Measurements from ENCODE around the gene CEBPZOS. TPM values are rescaled to one million over a fixed set of nuclear protein-coding genes. Genes with fewer than 3 reads are reported as not detected.
A peak's percentile ranks its signal among the peaks of the same experiment; 100 is the strongest.

The CEBPZOS gene
- total RNA-seq (10 to 100 TPM; 42.3 to 45.4 TPM), polyA plus RNA-seq (10 to 100 TPM; 43.0 to 44.5 (median 43.8) TPM), total RNA-seq (9.8 to 29.0 (median 21.1) reads per million in 6 experiments)

DNA sequence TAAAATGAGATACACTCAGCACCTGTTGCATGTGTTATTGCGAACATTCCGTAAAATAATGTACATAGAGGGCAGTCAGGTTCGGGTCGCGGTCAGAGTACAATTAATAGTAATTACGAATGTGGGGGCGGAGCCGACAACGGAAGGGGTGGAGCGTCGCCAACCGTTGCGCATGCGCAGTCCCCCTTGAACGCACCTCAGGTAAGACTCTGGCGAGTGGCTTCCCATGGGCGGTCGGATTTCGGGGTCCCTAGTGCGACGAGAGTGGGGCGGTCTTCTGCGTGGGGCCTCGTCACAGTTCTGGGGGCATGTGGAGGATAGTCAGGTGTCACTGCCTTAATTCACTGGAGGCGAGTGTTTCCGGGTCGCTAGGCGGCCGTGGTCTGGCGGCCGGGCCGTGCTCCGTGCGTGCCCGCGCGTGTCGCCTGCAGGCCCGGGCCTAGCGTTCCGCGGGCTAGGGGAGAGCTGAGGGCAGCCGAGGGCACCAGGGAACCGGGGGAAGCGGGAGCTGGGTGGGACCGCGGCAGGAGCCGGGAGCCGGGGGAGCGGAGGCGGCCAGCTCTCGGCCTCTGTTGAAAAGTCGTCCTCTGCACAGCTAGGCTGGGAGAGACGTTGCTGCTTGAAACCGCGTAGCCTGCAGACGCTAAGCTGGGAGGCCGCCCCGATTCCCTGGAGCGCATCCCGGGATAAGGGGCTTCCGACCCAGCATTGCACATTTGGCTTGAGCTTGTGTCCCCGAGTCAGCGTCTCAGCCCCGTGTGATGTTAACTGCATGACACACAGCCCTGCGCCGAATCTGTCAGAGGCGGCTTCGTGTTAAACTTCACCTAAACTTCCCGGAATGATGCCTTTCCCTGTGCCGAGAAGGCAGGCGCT is at the start of gene CEBPZOS:
CEBPZOS (plus strand) TSS at position 177 of the 876 bp plus-strand sequence. CDS start 3,209 bp downstream, outside the sequence.
- peak; percentile 90 to 95 for ATAC-seq
- peaks cover 13 to 35% (median 26%) of the 10 kb centered on the region in 4 donors for H3K4me1 Mint-ChIP-seq
- H3K27ac Mint-ChIP-seq: peak within 1 kb of the TSS; percentile 96 to 100 (median 98)
- H3K36me3 Mint-ChIP-seq: peaks cover 0 to 14% (median 13%) of the 10 kb centered on the region in 3 donors
- no peaks in the 10 kb centered on the region for H3K27me3 Mint-ChIP-seq
- H3K9me3 Mint-ChIP-seq: peaks cover 0 to 3% (median 0%) of the 10 kb centered on the region in 9 donors
- H3K4me3 Mint-ChIP-seq: peak within 1 kb of the TSS; percentile 92 to 100 (median 98)
- DNase-seq: peak; percentile 87 to 96 (median 90)
- POLR2A ChIA-PET: interaction anchor here (0.6 to 3.4 kb wide), 8 partner anchors 27 to 476 kb away, joined by 3 to 17 read pairs (median 4); partner anchors contain the start of genes CEBPZ, EIF2AK2, NDUFAF7 and PRKD3

- DNase-seq (no peak), ATAC-seq (no peak)
- peaks cover 16 to 37% (median 28%) of the 10 kb centered on the region in 4 donors for H3K4me1 Mint-ChIP-seq
- peaks cover 0 to 3% (median 0%) of the 10 kb centered on the region in 9 donors for H3K9me3 Mint-ChIP-seq
- no peaks in the 10 kb centered on the region for H3K27me3 Mint-ChIP-seq
- POLR2A ChIA-PET: interaction anchor here (0.6 to 1.5 kb wide), 2 partner anchors 9 to 312 kb away, joined by 3 to 4 read pairs; no protein-coding TSS in a partner anchor
- peak overlapping the region in 2 of 10 donors; percentile 3 to 60 for H3K27ac Mint-ChIP-seq
- H3K4me3 Mint-ChIP-seq: no peak overlapping the region
- peaks cover 7 to 69% (median 30%) of the 10 kb centered on the region in 3 donors for H3K36me3 Mint-ChIP-seq
Measured at GRCh38 chr2:37148325-37148724, 48.0 kb upstream of the CEBPZOS start.

GRCh38 chr2:37149626-37150322 is 46.5 kb upstream of the CEBPZOS start:
- peaks cover 0 to 3% (median 0%) of the 10 kb centered on the region in 9 donors for H3K9me3 Mint-ChIP-seq

GRCh38 chr2:37153224-37153623 is 43.1 kb upstream of the CEBPZOS start:
- Mint-ChIP-seq H3K4me1 (peaks cover 36 to 78% (median 63%) of the 10 kb centered on the region in 4 donors), H3K27ac (peak overlapping the region in 2 of 10 donors; percentile 33 to 98), H3K4me3 (peak overlapping the region in 1 of 10 donors; percentile 34), H3K36me3 (peaks cover 13 to 41% (median 28%) of the 10 kb centered on the region in 3 donors), H3K27me3 (no peaks in the 10 kb centered on the region), H3K9me3 (peaks cover 0 to 3% (median 0%) of the 10 kb centered on the region in 9 donors)
- DNase-seq (no peak), ATAC-seq (no peak)
- POLR2A ChIA-PET: no interaction called here

More at GRCh38 chr2:37149626-37150322, 46.5 kb upstream of the CEBPZOS start:
- ATAC-seq: no peak
- no peak for DNase-seq
- Mint-ChIP-seq H3K27ac (peak overlapping the region in 7 of 10 donors; percentile 1 to 72 (median 36)), H3K27me3 (no peaks in the 10 kb centered on the region), H3K4me3 (peak overlapping the region in 2 of 10 donors; percentile 6 to 53), H3K36me3 (peaks cover 8 to 70% (median 40%) of the 10 kb centered on the region in 3 donors), H3K4me1 (peaks cover 19 to 51% (median 35%) of the 10 kb centered on the region in 4 donors)
- POLR2A ChIA-PET: interaction anchor here (1.5 kb wide), 1 partner anchor 8 kb away, joined by 3 read pairs; no protein-coding TSS in a partner anchor

DNA sequence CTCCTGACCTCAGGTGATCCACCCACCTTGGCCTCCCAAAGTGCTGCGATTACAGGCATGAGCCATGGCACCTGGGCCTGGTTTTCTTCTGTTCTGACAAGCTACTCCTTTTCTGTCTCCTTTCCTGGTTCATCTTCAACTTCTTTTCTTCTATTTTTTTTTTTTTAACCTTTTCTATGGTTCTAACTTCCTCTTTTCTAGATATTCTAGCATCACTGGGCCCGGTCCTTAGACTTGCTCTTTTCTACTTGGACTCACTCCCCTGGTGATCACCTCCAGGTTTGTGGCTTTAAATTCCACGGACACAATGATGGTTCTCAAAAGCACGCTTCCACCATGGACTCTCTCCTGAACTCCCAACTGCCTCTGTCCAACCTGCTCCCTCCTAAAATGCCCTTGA is 41.5 kb upstream of the CEBPZOS start:
- no peak for DNase-seq
- no peak for ATAC-seq
- H3K27me3 Mint-ChIP-seq: no peaks in the 10 kb centered on the region
- peaks cover 0 to 3% (median 0%) of the 10 kb centered on the region in 9 donors for H3K9me3 Mint-ChIP-seq
- H3K27ac Mint-ChIP-seq: peak overlapping the region in 9 of 10 donors; percentile 72 to 98 (median 94)
- peak overlapping the region in 7 of 10 donors; percentile 5 to 99 (median 95) for H3K4me3 Mint-ChIP-seq
- POLR2A ChIA-PET: no interaction called here
- peaks cover 34 to 74% (median 65%) of the 10 kb centered on the region in 4 donors for H3K4me1 Mint-ChIP-seq
- H3K36me3 Mint-ChIP-seq: peaks cover 13 to 25% (median 22%) of the 10 kb centered on the region in 3 donors

- peak overlapping the region; percentile 88 to 98 (median 95) for H3K27ac Mint-ChIP-seq
- peaks cover 0 to 3% (median 0%) of the 10 kb centered on the region in 9 donors for H3K9me3 Mint-ChIP-seq
- peaks cover 13 to 23% (median 22%) of the 10 kb centered on the region in 3 donors for H3K36me3 Mint-ChIP-seq
- peak in 4 of 10 donors; percentile 11 to 28 (median 16) for DNase-seq
- peaks cover 33 to 63% (median 58%) of the 10 kb centered on the region in 4 donors for H3K4me1 Mint-ChIP-seq
- H3K4me3 Mint-ChIP-seq: peak overlapping the region; percentile 88 to 99 (median 94)
- no peaks in the 10 kb centered on the region for H3K27me3 Mint-ChIP-seq
- POLR2A ChIA-PET: interaction anchor here (0.6 to 3.3 kb wide), 9 partner anchors 9 to 1747 kb away, joined by 3 to 17 read pairs (median 4); partner anchors contain the start of genes CEBPZ, CEBPZOS, GPATCH11 and NDUFAF7
- peak; percentile 29 to 35 for ATAC-seq
Measured at GRCh38 chr2:37156071-37156856, 40.0 kb upstream of the CEBPZOS start.

DNA sequence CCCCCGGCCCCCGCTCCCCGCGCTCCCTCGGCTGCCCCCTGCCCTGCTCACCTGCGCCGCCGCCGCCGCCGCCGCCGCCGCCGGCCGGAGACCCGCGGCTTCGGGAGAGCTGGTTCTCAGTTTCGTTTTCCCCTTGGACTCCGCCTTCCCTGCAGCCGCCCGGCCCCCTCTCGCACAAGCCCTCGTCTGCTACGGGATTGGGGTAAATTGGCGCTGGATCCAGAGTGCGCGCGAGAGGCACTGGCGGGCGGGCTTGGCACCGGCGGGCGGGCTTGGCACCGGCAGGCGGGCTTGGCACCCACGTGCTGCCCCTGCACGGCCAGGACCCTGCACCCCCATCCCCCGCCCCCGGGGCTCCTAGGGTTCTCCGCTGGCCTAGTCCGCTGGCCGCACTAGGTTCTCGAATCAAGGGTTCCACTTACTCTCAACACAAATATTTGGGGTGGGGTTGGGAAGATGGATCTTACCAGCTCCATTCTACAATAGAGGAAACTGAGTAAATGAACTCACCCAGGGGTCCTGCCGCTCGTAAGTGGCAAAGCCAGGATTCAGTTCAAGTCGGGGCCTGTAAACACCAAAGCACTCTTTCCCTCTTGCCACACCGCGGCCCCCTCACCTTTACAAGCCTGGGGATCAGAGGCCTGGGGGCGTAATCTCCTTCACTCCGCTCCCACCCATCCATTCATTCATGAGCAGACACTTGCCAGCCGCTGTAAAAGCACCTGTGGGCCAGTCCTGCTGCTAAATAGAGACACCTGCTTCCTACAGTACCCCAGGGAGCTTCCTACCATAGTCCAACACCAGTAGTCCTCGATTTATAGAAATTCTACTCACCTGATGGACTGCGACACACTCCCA is 39.2 kb upstream of the CEBPZOS start, which contains the start of gene EIF2AK2:
EIF2AK2 (minus strand) TSS at position 124 of the 858 bp plus-strand sequence. CDS start 9,174 bp downstream, outside the sequence.
- peak; percentile 94 to 96 for ATAC-seq
- DNase-seq: peak; percentile 75 to 91 (median 82)
- Mint-ChIP-seq H3K27me3 (no peaks in the 10 kb centered on the region), H3K4me1 (peaks cover 36 to 59% (median 54%) of the 10 kb centered on the region in 4 donors), H3K27ac (peak within 1 kb of the TSS; percentile 88 to 98 (median 95)), H3K9me3 (peaks cover 0 to 3% (median 0%) of the 10 kb centered on the region in 9 donors), H3K4me3 (peak within 1 kb of the TSS; percentile 88 to 99 (median 94)), H3K36me3 (peaks cover 13 to 22% (median 21%) of the 10 kb centered on the region in 3 donors)
- POLR2A ChIA-PET: interaction anchor here (0.5 to 3.3 kb wide), 11 partner anchors 8 to 1746 kb away, joined by 3 to 17 read pairs (median 4); partner anchors contain the start of genes CEBPZ, CEBPZOS, GPATCH11 and NDUFAF7

GRCh38 chr2:37164757-37165156 is 31.5 kb upstream of the CEBPZOS start:
- no peak overlapping the region for H3K4me3 Mint-ChIP-seq
- POLR2A ChIA-PET: no interaction called here
- peaks cover 0 to 6% (median 3%) of the 10 kb centered on the region in 3 donors for H3K36me3 Mint-ChIP-seq
- H3K27me3 Mint-ChIP-seq: no peaks in the 10 kb centered on the region
- peaks cover 0 to 6% (median 3%) of the 10 kb centered on the region in 4 donors for H3K4me1 Mint-ChIP-seq
- H3K9me3 Mint-ChIP-seq: peaks cover 3 to 22% (median 16%) of the 10 kb centered on the region in 9 donors
- no peak overlapping the region for H3K27ac Mint-ChIP-seq
- DNase-seq: no peak
- ATAC-seq: no peak

- Mint-ChIP-seq H3K36me3 (peaks cover 0 to 6% (median 3%) of the 10 kb centered on the region in 3 donors), H3K9me3 (peaks cover 3 to 22% (median 16%) of the 10 kb centered on the region in 9 donors), H3K27ac (no peak overlapping the region), H3K4me3 (no peak overlapping the region), H3K27me3 (no peaks in the 10 kb centered on the region), H3K4me1 (no peaks in the 10 kb centered on the region)
- ATAC-seq (no peak), DNase-seq (no peak)
- POLR2A ChIA-PET: no interaction called here
Measured at GRCh38 chr2:37167636-37168180, 28.6 kb upstream of the CEBPZOS start.
